Endothelial cell (in vitro differentiated cells): ENCODE results near the gene CHIC2. TPM values are rescaled to one million over a fixed set of nuclear protein-coding genes. Genes with fewer than 3 reads are reported as not detected.

Experiments used
- DNase-seq: peaks from one replicate; pipeline ENCODE4 v3.0.0; 2021; ENCODE audit warnings: low spot score
- H3K27ac Mint-ChIP-seq: one replicate; pipeline ENCODE4 v1.8.0; 2021; ENCODE audit warnings: mixed read lengths, inconsistent platforms; ENCODE audit not compliant: unreplicated experiment
- H3K27me3 Mint-ChIP-seq: one replicate; pipeline ENCODE4 v1.8.0; 2021; ENCODE audit warnings: mild to moderate bottlenecking, moderate library complexity, mixed read lengths, inconsistent platforms; ENCODE audit not compliant: unreplicated experiment
- H3K36me3 Mint-ChIP-seq: one replicate; pipeline ENCODE4 v1.8.0; 2021; ENCODE audit warnings: mild to moderate bottlenecking, low read depth, mixed read lengths, inconsistent platforms; ENCODE audit not compliant: unreplicated experiment
- H3K4me1 Mint-ChIP-seq: one replicate; pipeline ENCODE4 v1.8.0; 2021; ENCODE audit warnings: mild to moderate bottlenecking, mixed read lengths, inconsistent platforms; ENCODE audit not compliant: unreplicated experiment
- H3K4me3 Mint-ChIP-seq: one replicate; pipeline ENCODE4 v1.8.0; 2021; ENCODE audit warnings: mild to moderate bottlenecking, mixed read lengths, inconsistent platforms; ENCODE audit not compliant: unreplicated experiment
- H3K9me3 Mint-ChIP-seq: one replicate; pipeline ENCODE4 v1.8.0; 2021; ENCODE audit warnings: mixed read lengths, inconsistent platforms; ENCODE audit not compliant: unreplicated experiment
- CTCF ChIP-seq: fragments of 200-600 bp; sonication (generic); IDR thresholded peaks from one replicate; pipeline ENCODE4 v1.5.0; 2021; ENCODE audit warnings: antibody characterized with exemption; ENCODE audit not compliant: unreplicated experiment
- total RNA-seq: library from RNA; stranded (reverse); fragmentation: NEBNext Ultra II Directional; extraction: Animal tissue kit (Norgen Biotek cat#: 25700); gene quantifications from one replicate; pipeline ENCODE4 v1.2.1, GENCODE V29; 2021; ENCODE audit not compliant: unreplicated experiment

The CHIC2 gene
- total RNA-seq, 1 donor from 2014 or later = 33.1 TPM

- no peaks in the 10 kb centered on the region for H3K9me3 Mint-ChIP-seq
- peak; percentile 9 for DNase-seq
- peak overlapping the region; percentile 29 for H3K4me3 Mint-ChIP-seq
- H3K27me3 Mint-ChIP-seq = peaks cover 28% of the 10 kb centered on the region
- H3K36me3 Mint-ChIP-seq = peaks cover 12% of the 10 kb centered on the region
- peak overlapping the region; percentile 99 for H3K27ac Mint-ChIP-seq
- H3K4me1 Mint-ChIP-seq = peaks cover 43% of the 10 kb centered on the region
- TF ChIP-seq CTCF = no peak
Measured at GRCh38 chr4:54067166-54067565, 2.8 kb upstream of the CHIC2 start.

GRCh38 chr4:54066718-54067129, 2.3 kb upstream of the CHIC2 start:
- H3K4me1 Mint-ChIP-seq = peaks cover 46% of the 10 kb centered on the region
- peaks cover 12% of the 10 kb centered on the region for H3K36me3 Mint-ChIP-seq
- no peaks in the 10 kb centered on the region for H3K9me3 Mint-ChIP-seq
- TF ChIP-seq CTCF = no peak
- H3K27ac Mint-ChIP-seq = peak overlapping the region; percentile 99
- no peak overlapping the region for H3K4me3 Mint-ChIP-seq
- DNase-seq = peak; percentile 20
- H3K27me3 Mint-ChIP-seq = peaks cover 31% of the 10 kb centered on the region

- TF ChIP-seq CTCF = no peak
- Mint-ChIP-seq H3K4me3 (no peak overlapping the region), H3K27me3 (peaks cover 32% of the 10 kb centered on the region), H3K36me3 (peaks cover 12% of the 10 kb centered on the region), H3K27ac (peak overlapping the region; percentile 97), H3K4me1 (peaks cover 52% of the 10 kb centered on the region), H3K9me3 (no peaks in the 10 kb centered on the region)
- DNase-seq = no peak
Measured at GRCh38 chr4:54066088-54066415, 1.6 kb upstream of the CHIC2 start.

- peak overlapping the region; percentile 83 for H3K4me3 Mint-ChIP-seq
- peaks cover 32% of the 10 kb centered on the region for H3K27me3 Mint-ChIP-seq
- peak; percentile 9 for DNase-seq
- H3K9me3 Mint-ChIP-seq = no peaks in the 10 kb centered on the region
- H3K36me3 Mint-ChIP-seq = peaks cover 12% of the 10 kb centered on the region
- TF ChIP-seq CTCF = no peak
- H3K4me1 Mint-ChIP-seq = peaks cover 52% of the 10 kb centered on the region
- H3K27ac Mint-ChIP-seq = peak overlapping the region; percentile 97
Measured at GRCh38 chr4:54065282-54066087, 1.1 kb upstream of the CHIC2 start.

GRCh38 chr4:54063737-54064316, 578 bp downstream of the CHIC2 start:
- peaks cover 55% of the 10 kb centered on the region for H3K4me1 Mint-ChIP-seq
- DNase-seq = peak; percentile 38

More at GRCh38 chr4:54063737-54064316, 578 bp downstream of the CHIC2 start:
- TF ChIP-seq CTCF = no peak
- H3K9me3 Mint-ChIP-seq = no peaks in the 10 kb centered on the region
- H3K27me3 Mint-ChIP-seq = peaks cover 29% of the 10 kb centered on the region
- peak overlapping the region; percentile 89 for H3K27ac Mint-ChIP-seq
- H3K4me3 Mint-ChIP-seq = peak overlapping the region; percentile 94
- peaks cover 12% of the 10 kb centered on the region for H3K36me3 Mint-ChIP-seq
